HG03457 (cell line): ENCODE measurements around the gene GRK4.

Experiments
- ATAC-seq: cut with Tn5 transposase; IDR thresholded peaks from one replicate; pipeline ENCODE4 v1.9.1; 2021; ENCODE audit warnings: moderate number of reproducible peaks; ENCODE audit not compliant: unreplicated experiment

The GRK4 gene

GRCh38 chr4:3010998-3011397, 47.6 kb downstream of the GRK4 start:
- ATAC-seq: no peak

GRCh38 chr4:3011456-3012220, 48.3 kb downstream of the GRK4 start:
- no peak for ATAC-seq

GRCh38 chr4:3013323-3013722, 50.0 kb downstream of the GRK4 start:
- ATAC-seq: no peak

GRCh38 chr4:3013839-3014350, 50.5 kb downstream of the GRK4 start:
- ATAC-seq: no peak

GRCh38 chr4:3016961-3017360, 53.6 kb downstream of the GRK4 start:
- ATAC-seq: no peak

GRCh38 chr4:3017504-3017903, 54.1 kb downstream of the GRK4 start:
- ATAC-seq: no peak

- ATAC-seq: no peak
These were observed 55.9 kb downstream of the GRK4 start for GRCh38 chr4:3019145-3019846.

- no peak for ATAC-seq
These were observed 57.8 kb downstream of the GRK4 start for GRCh38 chr4:3021127-3021526.

- no peak for ATAC-seq
These were observed 58.3 kb downstream of the GRK4 start for GRCh38 chr4:3021627-3022026.

- no peak for ATAC-seq
These were observed 58.7 kb downstream of the GRK4 start for GRCh38 chr4:3022112-3022511.

GRCh38 chr4:3022651-3023050, 59.3 kb downstream of the GRK4 start:
- ATAC-seq: no peak

GRCh38 chr4:3025881-3026280, 62.5 kb downstream of the GRK4 start:
- no peak for ATAC-seq

- no peak for ATAC-seq
These were observed 63.2 kb downstream of the GRK4 start for GRCh38 chr4:3026540-3026939.

GRCh38 chr4:3029464-3029863, 66.1 kb downstream of the GRK4 start:
- ATAC-seq: no peak

- ATAC-seq: no peak
These were observed 67.4 kb downstream of the GRK4 start for GRCh38 chr4:3030566-3031356.

GRCh38 chr4:3031357-3032082, 68.1 kb downstream of the GRK4 start:
- ATAC-seq: no peak

- no peak for ATAC-seq
These were observed 70.9 kb downstream of the GRK4 start for GRCh38 chr4:3034231-3034630.

- no peak for ATAC-seq
These were observed 71.9 kb downstream of the GRK4 start for GRCh38 chr4:3035249-3035648.

GRCh38 chr4:3035674-3036073, 72.3 kb downstream of the GRK4 start:
- no peak for ATAC-seq

- ATAC-seq: no peak
These were observed 73.0 kb downstream of the GRK4 start for GRCh38 chr4:3036131-3036952.
